OCI-LY3 (cell line): ENCODE measurements around the gene PRKAR2A.

ENCODE experiments used
- EZH2phosphoT487 ChIP-seq: fragments of 200-600 bp; shearing (Covaris generic); IDR thresholded peaks from 2 replicates; pipeline ENCODE4 v1.6.1; 2018; ENCODE audit warnings: antibody characterized with exemption, mixed run types, low read depth
- TF ChIP-seq, protein P1 (sequence below): fragments of 200-600, 300-600 bp; sonication (generic); IDR thresholded peaks from 2 replicates; pipeline ENCODE4 v1.5.1; 2014; ENCODE audit warnings: antibody characterized with exemption, low read length, low read depth

- TF ChIP-seq EZH2phosphoT487 = no peak
- TF ChIP-seq, protein P1, sequence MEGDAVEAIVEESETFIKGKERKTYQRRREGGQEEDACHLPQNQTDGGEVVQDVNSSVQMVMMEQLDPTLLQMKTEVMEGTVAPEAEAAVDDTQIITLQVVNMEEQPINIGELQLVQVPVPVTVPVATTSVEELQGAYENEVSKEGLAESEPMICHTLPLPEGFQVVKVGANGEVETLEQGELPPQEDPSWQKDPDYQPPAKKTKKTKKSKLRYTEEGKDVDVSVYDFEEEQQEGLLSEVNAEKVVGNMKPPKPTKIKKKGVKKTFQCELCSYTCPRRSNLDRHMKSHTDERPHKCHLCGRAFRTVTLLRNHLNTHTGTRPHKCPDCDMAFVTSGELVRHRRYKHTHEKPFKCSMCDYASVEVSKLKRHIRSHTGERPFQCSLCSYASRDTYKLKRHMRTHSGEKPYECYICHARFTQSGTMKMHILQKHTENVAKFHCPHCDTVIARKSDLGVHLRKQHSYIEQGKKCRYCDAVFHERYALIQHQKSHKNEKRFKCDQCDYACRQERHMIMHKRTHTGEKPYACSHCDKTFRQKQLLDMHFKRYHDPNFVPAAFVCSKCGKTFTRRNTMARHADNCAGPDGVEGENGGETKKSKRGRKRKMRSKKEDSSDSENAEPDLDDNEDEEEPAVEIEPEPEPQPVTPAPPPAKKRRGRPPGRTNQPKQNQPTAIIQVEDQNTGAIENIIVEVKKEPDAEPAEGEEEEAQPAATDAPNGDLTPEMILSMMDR = no peak
Measured at GRCh38 chr3:48855681-48856447, 8.2 kb upstream of the PRKAR2A start.
